Smooth muscle cell (in vitro differentiated cells): Measurements from ENCODE around the gene KDM1B. TPM values are rescaled to one million over a fixed set of nuclear protein-coding genes. Genes with fewer than 3 reads are reported as not detected.
"Not testable (repeated sequence)": the region's sequence is repeated elsewhere in the genome, so short reads cannot be mapped to it uniquely, and the experiment has no call there.

Experiments
- DNase-seq: peaks from one replicate; lab custom pipeline; 2025; ENCODE audit not compliant: unreplicated experiment; lab: John Stamatoyannopoulos, UW
- H2AFZ ChIP-seq: fragments of 200-600 bp; sonication (generic); 2 replicates; pipeline ENCODE4 v1.6.0; 2016; ENCODE audit warnings: antibody characterized with exemption, low read depth, mild to moderate bottlenecking
- H3F3A ChIP-seq: fragments of 200-600 bp; sonication (generic); 2 replicates; pipeline ENCODE4 v1.6.0; 2017; ENCODE audit warnings: antibody characterized with exemption, low read depth
- H3K27ac ChIP-seq: fragments of 200-600 bp; sonication (generic); 2 replicates; pipeline ENCODE4 v1.5.1; 2016; ENCODE audit warnings: low read depth, mild to moderate bottlenecking
- H3K27me3 ChIP-seq: fragments of 200-600 bp; sonication (generic); 2 replicates; pipeline ENCODE4 v1.6.1; 2016; ENCODE audit warnings: low read depth, mild to moderate bottlenecking
- H3K36me3 ChIP-seq: fragments of 200-600 bp; sonication (generic); 2 replicates; pipeline ENCODE4 v1.5.1; 2016; ENCODE audit warnings: low read depth
- H3K4me1 ChIP-seq: fragments of 200-600 bp; sonication (generic); 2 replicates; pipeline ENCODE4 v1.5.1; 2016; ENCODE audit warnings: low read depth
- H3K4me2 ChIP-seq: fragments of 200-600 bp; sonication (generic); 2 replicates; pipeline ENCODE4 v1.6.0; 2016; ENCODE audit warnings: mild to moderate bottlenecking
- H3K4me3 ChIP-seq: fragments of 200-600 bp; sonication (generic); 2 replicates; pipeline ENCODE4 v1.5.1; 2016; ENCODE audit warnings: mild to moderate bottlenecking
- H3K79me2 ChIP-seq: fragments of 200-600 bp; sonication (generic); 2 replicates; pipeline ENCODE4 v1.6.0; 2016; ENCODE audit warnings: low read depth, mild to moderate bottlenecking
- H3K9ac ChIP-seq: fragments of 200-600 bp; sonication (generic); 2 replicates; pipeline ENCODE4 v1.6.0; 2016; ENCODE audit warnings: low read depth
- H3K9me3 ChIP-seq: fragments of 200-600 bp; sonication (generic); replicated peaks from 2 replicates; pipeline ENCODE4 v1.5.1; 2016; ENCODE audit warnings: low read depth
- H4K20me1 ChIP-seq: fragments of 200-600 bp; sonication (generic); 2 replicates; pipeline ENCODE4 v1.6.0; 2016; ENCODE audit warnings: low read depth
- CTCF ChIP-seq: fragments of 200-600 bp; sonication (generic); IDR thresholded peaks from 2 replicates; pipeline ENCODE4 v1.5.1; 2017; ENCODE audit warnings: borderline replicate concordance, mild to moderate bottlenecking, antibody characterized with exemption; ENCODE audit not compliant: insufficient read depth, poor library complexity, severe bottlenecking
- WGBS: methylation state at CpG from one replicate; pipeline ENCODE4 v1.1.7; 2016; ENCODE audit warnings: low lambda C conversion rate; 5-methylcytosine and 5-hydroxymethylcytosine counted together
- polyA plus RNA-seq: library from polyadenylated mRNA; unstranded; fragments of >200 nt; fragmentation: Nextera tagmentation; extraction: Ambion mirVana; gene quantifications from 2 replicates; pipeline ENCODE4 v1.2.1, GENCODE V29; 2016
- total RNA-seq: library from RNA; depleted of rRNA; stranded (reverse); fragments of >200 nt; gene quantifications from 2 replicates; pipeline ENCODE4 v1.2.3, GENCODE V29; 2014

KDM1B gene
- total and polyA plus RNA-seq, 2 experiments from 2014 or later: 8.2 to 15.8 TPM

GRCh38 chr6:18233770-18234169 lies 78.5 kb downstream of the KDM1B start:
- H3K36me3 ChIP-seq: peaks cover 31% of the 10 kb centered on the region
- H3K9ac ChIP-seq, H3K4me3 ChIP-seq, DNase-seq, H3K27ac ChIP-seq, H4K20me1 ChIP-seq, H3K27me3 ChIP-seq, H3K9me3 ChIP-seq, H3F3A ChIP-seq, H2AFZ ChIP-seq, H3K4me2 ChIP-seq, H3K4me1 ChIP-seq: not testable (repeated sequence)
- H3K79me2 ChIP-seq: peaks cover 27% of the 10 kb centered on the region
- 93% methylated on average over 3 of the region's 4 CpGs for WGBS

DNA sequence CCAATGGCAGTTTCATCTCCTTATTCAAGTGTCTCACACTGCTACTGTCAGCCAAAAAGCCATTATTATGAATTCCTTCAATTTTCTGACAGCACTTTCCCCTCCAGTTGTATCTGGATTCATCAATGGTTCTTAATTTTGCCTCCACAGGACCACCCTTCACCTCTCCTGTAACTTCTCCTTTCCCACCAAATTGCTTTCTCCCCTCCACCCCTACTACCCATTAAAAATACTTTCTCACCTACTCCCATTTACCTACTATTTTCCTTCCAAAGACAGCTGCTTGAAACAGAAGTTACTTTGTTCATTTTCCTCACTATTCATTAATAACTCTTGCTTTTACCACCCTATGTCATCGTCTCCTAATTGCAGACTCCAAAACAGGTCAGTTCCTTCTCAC lies 79.3 kb downstream of the KDM1B start:
- Histone ChIP-seq H3K4me3 (no peak overlapping the region), H3K79me2 (peaks cover 27% of the 10 kb centered on the region), H2AFZ (no peak overlapping the region), H3F3A (no peaks in the 10 kb centered on the region), H3K4me2 (no peak overlapping the region), H3K4me1 (no peaks in the 10 kb centered on the region), H3K9me3 (no peaks in the 10 kb centered on the region), H3K27ac (no peak overlapping the region), H3K27me3 (no peaks in the 10 kb centered on the region), H3K36me3 (peaks cover 31% of the 10 kb centered on the region), H3K9ac (no peak overlapping the region), H4K20me1 (no peaks in the 10 kb centered on the region)
- no peak for DNase-seq
- TF ChIP-seq CTCF: no peak
- 100% methylated on average over 1 of the region's 1 CpG for WGBS

GRCh38 chr6:18235524-18235923 lies 80.3 kb downstream of the KDM1B start:
- Histone ChIP-seq H3K27me3 (no peaks in the 10 kb centered on the region), H3K79me2 (peaks cover 27% of the 10 kb centered on the region), H3F3A (no peaks in the 10 kb centered on the region), H3K27ac (no peak overlapping the region), H3K36me3 (peaks cover 31% of the 10 kb centered on the region), H3K9ac (no peak overlapping the region), H3K4me2 (no peak overlapping the region), H3K4me1 (no peaks in the 10 kb centered on the region), H2AFZ (no peak overlapping the region), H3K9me3 (no peaks in the 10 kb centered on the region), H4K20me1 (no peaks in the 10 kb centered on the region), H3K4me3 (no peak overlapping the region)
- 96% methylated on average over 3 of the region's 3 CpGs for WGBS
- DNase-seq: no peak
- no peak for TF ChIP-seq CTCF

DNA sequence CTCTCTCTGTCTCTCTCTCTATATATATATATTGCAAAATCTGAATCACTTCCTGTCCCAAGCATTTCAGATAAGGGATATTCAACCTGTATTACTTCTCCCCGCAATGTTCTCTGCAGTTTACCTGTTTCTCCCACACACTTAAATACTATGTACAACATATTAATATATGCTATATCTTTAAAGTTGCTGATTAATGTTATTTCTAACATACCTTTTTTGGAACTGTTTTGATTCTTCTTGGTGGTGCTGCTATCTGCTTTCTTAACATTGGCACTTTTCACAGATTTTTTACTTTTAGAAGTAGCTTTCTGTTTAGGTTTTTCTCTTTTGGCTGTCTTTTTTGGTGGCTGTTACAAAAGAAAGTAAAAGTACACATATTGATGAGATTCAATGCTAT lies 81.9 kb downstream of the KDM1B start:
- H3K4me3 ChIP-seq: no peak overlapping the region
- WGBS: 100% methylated on average over 1 of the region's 1 CpG
- no peak for TF ChIP-seq CTCF
- H3K4me2 ChIP-seq: no peak overlapping the region
- no peak overlapping the region for H3K9ac ChIP-seq
- no peaks in the 10 kb centered on the region for H3F3A ChIP-seq
- H3K36me3 ChIP-seq: peaks cover 23% of the 10 kb centered on the region
- H3K4me1 ChIP-seq: no peaks in the 10 kb centered on the region
- H3K27me3 ChIP-seq: no peaks in the 10 kb centered on the region
- peaks cover 17% of the 10 kb centered on the region for H3K79me2 ChIP-seq
- no peaks in the 10 kb centered on the region for H3K9me3 ChIP-seq
- no peak overlapping the region for H3K27ac ChIP-seq
- no peak overlapping the region for H2AFZ ChIP-seq
- no peak for DNase-seq
- no peaks in the 10 kb centered on the region for H4K20me1 ChIP-seq
